VCaP (cell line): ENCODE results near the gene ANKRD34C.

Experiments
- H3K27ac ChIP-seq: fragments of 450-650 bp; 2 replicates; pipeline ENCODE4 v1.5.1; 2017
- CTCF ChIP-seq: fragments of 450-650 bp; conservative IDR thresholded peaks from 2 replicates; pipeline ENCODE4 v1.5.1; 2017; ENCODE audit warnings: mild to moderate bottlenecking, moderate library complexity

ANKRD34C gene

GRCh38 chr15:79296583-79296982, 14.1 kb downstream of the ANKRD34C start:
- peak; percentile 57 for TF ChIP-seq CTCF
- H3K27ac ChIP-seq, result no peak overlapping the region

- H3K27ac ChIP-seq, result no peak overlapping the region
- TF ChIP-seq CTCF, result no peak
Observed at GRCh38 chr15:79299126-79299840, 16.8 kb downstream of the ANKRD34C start.

- no peak overlapping the region for H3K27ac ChIP-seq
- TF ChIP-seq CTCF, result no peak
Observed at GRCh38 chr15:79299841-79300235, 17.3 kb downstream of the ANKRD34C start.

DNA sequence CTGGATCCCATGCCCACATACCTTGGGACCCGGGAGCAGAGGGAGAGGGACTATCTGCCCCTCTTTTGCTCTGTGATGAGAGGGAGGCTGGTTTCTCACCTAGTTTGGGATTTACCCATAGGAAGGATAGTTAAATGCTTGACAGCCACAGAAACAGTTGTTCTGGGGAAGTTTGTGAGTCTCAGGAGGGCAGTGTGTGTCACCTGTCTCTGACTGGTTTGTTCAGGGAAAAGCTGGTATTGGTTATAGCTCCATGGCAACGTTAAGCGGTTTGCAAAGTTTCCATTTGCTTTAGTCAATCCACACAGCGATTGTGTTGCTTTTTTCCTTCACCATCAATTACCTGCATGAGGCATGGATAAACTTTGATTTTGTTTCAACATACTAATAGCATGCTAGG, 24.7 kb downstream of the ANKRD34C start:
- no peak for TF ChIP-seq CTCF
- H3K27ac ChIP-seq, result no peak overlapping the region

- H3K27ac ChIP-seq, result no peak overlapping the region
- no peak for TF ChIP-seq CTCF
Observed at GRCh38 chr15:79308874-79309273, 26.4 kb downstream of the ANKRD34C start.

- TF ChIP-seq CTCF, result no peak
- peak overlapping the region; percentile 97 for H3K27ac ChIP-seq
Observed at GRCh38 chr15:79310612-79310984, 28.1 kb downstream of the ANKRD34C start.

DNA sequence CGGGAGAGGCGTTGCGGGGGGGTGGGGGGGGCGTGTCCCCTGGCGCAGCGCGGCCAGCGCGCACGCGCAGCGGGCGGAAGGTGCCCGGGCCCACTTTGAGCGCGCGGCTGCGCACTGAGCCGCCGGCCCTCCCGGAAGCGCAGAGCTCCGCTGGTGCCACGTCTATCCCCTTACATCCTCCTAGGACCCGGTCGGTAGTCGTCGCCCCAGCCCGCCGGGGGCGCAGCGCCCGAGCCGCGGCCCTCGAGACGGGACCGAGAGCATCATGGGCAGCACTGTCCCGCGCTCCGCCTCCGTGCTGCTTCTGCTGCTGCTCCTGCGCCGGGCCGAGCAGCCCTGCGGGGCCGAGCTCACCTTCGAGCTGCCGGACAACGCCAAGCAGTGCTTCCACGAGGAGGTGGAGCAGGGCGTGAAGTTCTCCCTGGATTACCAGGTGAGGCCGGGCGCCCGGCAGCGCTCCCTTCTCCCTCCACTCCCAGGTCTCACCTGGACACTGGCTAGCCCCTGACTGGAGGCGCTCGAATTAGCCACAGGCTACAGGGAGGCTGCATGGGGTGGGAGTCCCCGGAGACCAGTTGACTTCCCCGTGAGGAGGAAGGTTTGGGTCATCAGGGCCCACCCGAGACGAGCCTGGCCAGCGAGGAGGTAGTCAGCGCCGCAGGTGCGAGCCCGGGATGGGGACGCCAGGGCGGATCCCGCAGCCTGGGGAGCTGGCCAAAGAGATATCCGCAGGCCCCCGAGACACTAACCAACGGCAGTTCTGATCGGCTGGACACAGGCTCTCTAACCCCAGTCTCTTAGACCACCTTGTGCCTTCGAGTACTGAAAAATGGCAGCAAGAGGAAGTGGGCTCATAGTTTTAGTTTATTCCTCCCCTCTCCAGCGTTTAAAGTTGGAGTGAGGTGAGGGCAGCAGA, 28.7 kb downstream of the ANKRD34C start, which contains the start of gene TMED3:
Gene TMED3 (plus strand): TSS at position 128 of the 916 bp plus-strand sequence. CDS start 138 bp downstream, at position 266.
- peak within 1 kb of the TSS; percentile 97 for H3K27ac ChIP-seq
- TF ChIP-seq CTCF, result peak; percentile 69
